Choroid plexus epithelial cell (primary cell): ENCODE results near the gene NUP98.
"Not testable (repeated sequence)": the region's sequence is repeated elsewhere in the genome, so short reads cannot be mapped to it uniquely, and the experiment has no call there.

Experiments used
- DNase-seq: peaks from one replicate; pipeline ENCODE4 v3.0.0-alpha.2; 2010; ENCODE audit warnings: low read depth
- H3K4me3 ChIP-seq: 2 replicates; pipeline ENCODE4 v1.5.1; 2011; ENCODE audit warnings: low read depth, mild to moderate bottlenecking, control low read depth, low read length, moderate library complexity
- CTCF ChIP-seq: conservative IDR thresholded peaks from 2 replicates; pipeline ENCODE4 v1.5.1; 2011; ENCODE audit warnings: low read depth, mild to moderate bottlenecking, control low read depth, inconsistent platforms, low read length, moderate library complexity

The NUP98 gene

GRCh38 chr11:3822312-3822711 is 25.0 kb upstream of the NUP98 start:
- no peak for DNase-seq
- no peak overlapping the region for H3K4me3 ChIP-seq
- TF ChIP-seq CTCF = no peak

- DNase-seq = no peak
- TF ChIP-seq CTCF = no peak
- no peak overlapping the region for H3K4me3 ChIP-seq
Observed at GRCh38 chr11:3820971-3821370, 23.6 kb upstream of the NUP98 start.

- TF ChIP-seq CTCF = no peak
- H3K4me3 ChIP-seq = no peak overlapping the region
- no peak for DNase-seq
Observed at GRCh38 chr11:3817181-3817800, 19.9 kb upstream of the NUP98 start.

- no peak for DNase-seq
- TF ChIP-seq CTCF = no peak
- no peak overlapping the region for H3K4me3 ChIP-seq
Observed at GRCh38 chr11:3816673-3817072, 19.3 kb upstream of the NUP98 start.

- TF ChIP-seq CTCF = no peak
- DNase-seq = no peak
- no peak overlapping the region for H3K4me3 ChIP-seq
Observed at GRCh38 chr11:3815845-3816244, 18.5 kb upstream of the NUP98 start.

- DNase-seq, H3K4me3 ChIP-seq: not testable (repeated sequence)
Observed at GRCh38 chr11:3814832-3815231, 17.5 kb upstream of the NUP98 start.

- H3K4me3 ChIP-seq = no peak overlapping the region
- no peak for DNase-seq
- no peak for TF ChIP-seq CTCF
Observed at GRCh38 chr11:3810951-3811350, 13.6 kb upstream of the NUP98 start.
